HEK293 (cell line): Measurements from ENCODE around the gene ATPAF2.

Experiments
- EGR2 ChIP-seq: fragments of 450-650 bp; formaldehyde crosslinking; IDR thresholded peaks from 2 replicates; pipeline ENCODE4 v1.5.1; 2016; ENCODE audit warnings: low read depth, missing biosample characterization, missing genetic modification characterization
- GLI2 ChIP-seq: fragments of 450-650 bp; formaldehyde crosslinking; IDR thresholded peaks from 2 replicates; pipeline ENCODE4; 2017; ENCODE audit warnings: missing biosample characterization, missing genetic modification characterization, low read depth, borderline replicate concordance
- GLIS1 ChIP-seq: fragments of 450-650 bp; formaldehyde crosslinking; IDR thresholded peaks from 2 replicates; pipeline ENCODE4 v1.5.1; 2016; ENCODE audit warnings: missing biosample characterization, missing genetic modification characterization
- KLF1 ChIP-seq: fragments of 450-650 bp; formaldehyde crosslinking; IDR thresholded peaks from 2 replicates; pipeline ENCODE4 v1.5.1; 2016; ENCODE audit warnings: missing biosample characterization, missing genetic modification characterization
- REPIN1 ChIP-seq: fragments of 450-650 bp; formaldehyde crosslinking; IDR thresholded peaks from 2 replicates; pipeline ENCODE4 v1.5.1; 2017; ENCODE audit warnings: missing biosample characterization, missing genetic modification characterization, low read depth
- SP7 ChIP-seq: fragments of 450-650 bp; formaldehyde crosslinking; IDR thresholded peaks from 2 replicates; pipeline ENCODE4 v1.5.1; 2016; ENCODE audit warnings: missing biosample characterization, missing genetic modification characterization
- YY1 ChIP-seq: fragments of 450-650 bp; formaldehyde crosslinking; IDR thresholded peaks from 2 replicates; pipeline ENCODE4 v1.5.1; 2018; ENCODE audit warnings: missing biosample characterization, missing genetic modification characterization
- YY2 ChIP-seq: fragments of 450-650 bp; formaldehyde crosslinking; IDR thresholded peaks from 2 replicates; pipeline ENCODE4 v1.5.1; 2016; ENCODE audit warnings: missing biosample characterization, missing genetic modification characterization
- ZBTB20 ChIP-seq: fragments of 450-650 bp; formaldehyde crosslinking; IDR thresholded peaks from 2 replicates; pipeline ENCODE4 v1.5.1; 2016; ENCODE audit warnings: missing biosample characterization, missing genetic modification characterization
- ZBTB7A ChIP-seq: fragments of 450-650 bp; formaldehyde crosslinking; IDR thresholded peaks from 2 replicates; pipeline ENCODE4 v1.5.1; 2016; ENCODE audit warnings: low read depth, missing biosample characterization, missing genetic modification characterization
- ZFHX2 ChIP-seq: fragments of 450-650 bp; formaldehyde crosslinking; conservative IDR thresholded peaks from 2 replicates; pipeline ENCODE4 v1.5.1; 2016; ENCODE audit warnings: missing biosample characterization, missing genetic modification characterization
- ZNF10 ChIP-seq: fragments of 450-650 bp; formaldehyde crosslinking; IDR thresholded peaks from 2 replicates; pipeline ENCODE4 v1.5.1; 2017; ENCODE audit warnings: missing biosample characterization, missing genetic modification characterization
- ZNF132 ChIP-seq: fragments of 450-650 bp; formaldehyde crosslinking; IDR thresholded peaks from 2 replicates; pipeline ENCODE4 v1.5.1; 2017; ENCODE audit warnings: missing biosample characterization, missing genetic modification characterization, borderline replicate concordance
- ZNF146 ChIP-seq: fragments of 450-650 bp; formaldehyde crosslinking; IDR thresholded peaks from 2 replicates; pipeline ENCODE4 v1.5.1; 2016; ENCODE audit warnings: missing biosample characterization, missing genetic modification characterization
- ZNF2 ChIP-seq: fragments of 450-650 bp; formaldehyde crosslinking; IDR thresholded peaks from 2 replicates; pipeline ENCODE4 v1.5.1; 2016; ENCODE audit warnings: missing biosample characterization, missing genetic modification characterization
- ZNF274 ChIP-seq, 2 experiments: fragments of 200-500 bp in 1 of 2; fragments of 450-650 bp in 1 of 2; sonication (Bioruptor generic) in 1 of 2; formaldehyde crosslinking in 1 of 2; IDR thresholded peaks; 2 replicates each; pipeline versions ENCODE4 v1.5.1 to v1.6.1; 2014 to 2016; ENCODE audit warnings: borderline replicate concordance in 1 of 2, inconsistent platforms in 1 of 2, low read length in 1 of 2, missing biosample characterization in 1 of 2, missing genetic modification characterization in 1 of 2
- ZNF324 ChIP-seq: fragments of 450-650 bp; formaldehyde crosslinking; IDR thresholded peaks from 2 replicates; pipeline ENCODE4 v1.5.1; 2016; ENCODE audit warnings: missing biosample characterization, missing genetic modification characterization
- ZNF335 ChIP-seq: fragments of 450-650 bp; formaldehyde crosslinking; conservative IDR thresholded peaks from 2 replicates; pipeline ENCODE4 v1.5.1; 2016; ENCODE audit warnings: missing biosample characterization, missing genetic modification characterization
- ZNF350 ChIP-seq: fragments of 450-650 bp; formaldehyde crosslinking; IDR thresholded peaks from 2 replicates; pipeline ENCODE4 v1.5.0; 2017; ENCODE audit warnings: missing biosample characterization, mild to moderate bottlenecking, missing genetic modification characterization
- ZNF510 ChIP-seq: fragments of 450-650 bp; formaldehyde crosslinking; IDR thresholded peaks from 2 replicates; pipeline ENCODE4 v1.5.1; 2018; ENCODE audit warnings: mild to moderate bottlenecking, missing genetic modification characterization, missing biosample characterization; ENCODE audit not compliant: insufficient replicate concordance
- ZNF560 ChIP-seq: fragments of 450-650 bp; formaldehyde crosslinking; IDR thresholded peaks from 2 replicates; pipeline ENCODE4 v1.5.1; 2017; ENCODE audit warnings: missing biosample characterization, missing genetic modification characterization, borderline replicate concordance
- ZNF843 ChIP-seq: fragments of 450-650 bp; formaldehyde crosslinking; IDR thresholded peaks from 2 replicates; pipeline ENCODE4 v1.5.1; 2016; ENCODE audit warnings: missing biosample characterization, missing genetic modification characterization
- TF ChIP-seq, protein P1 (sequence below): fragments of 450-650 bp; formaldehyde crosslinking; IDR thresholded peaks from 2 replicates; pipeline ENCODE4 v1.5.1; 2017; ENCODE audit warnings: missing biosample characterization, missing genetic modification characterization
- TF ChIP-seq, protein P2 (sequence below): fragments of 450-650 bp; formaldehyde crosslinking; IDR thresholded peaks from 2 replicates; pipeline ENCODE4 v1.5.1; 2016; ENCODE audit warnings: missing biosample characterization, missing genetic modification characterization
- TF ChIP-seq, protein P3 (sequence below): fragments of 450-650 bp; formaldehyde crosslinking; IDR thresholded peaks from 2 replicates; pipeline ENCODE4 v1.5.1; 2017; ENCODE audit warnings: missing biosample characterization, missing genetic modification characterization
- TF ChIP-seq, protein P4 (sequence below): fragments of 450-650 bp; formaldehyde crosslinking; conservative IDR thresholded peaks from 2 replicates; pipeline ENCODE4 v1.5.1; 2016; ENCODE audit warnings: low read depth, missing biosample characterization, missing genetic modification characterization
- TF ChIP-seq, protein P5 (sequence below): fragments of 450-650 bp; formaldehyde crosslinking; optimal IDR thresholded peaks from 2 replicates; pipeline ENCODE3; 2016; ENCODE audit warnings: missing biosample characterization, mild to moderate bottlenecking, missing genetic modification characterization

ATPAF2 gene

DNA sequence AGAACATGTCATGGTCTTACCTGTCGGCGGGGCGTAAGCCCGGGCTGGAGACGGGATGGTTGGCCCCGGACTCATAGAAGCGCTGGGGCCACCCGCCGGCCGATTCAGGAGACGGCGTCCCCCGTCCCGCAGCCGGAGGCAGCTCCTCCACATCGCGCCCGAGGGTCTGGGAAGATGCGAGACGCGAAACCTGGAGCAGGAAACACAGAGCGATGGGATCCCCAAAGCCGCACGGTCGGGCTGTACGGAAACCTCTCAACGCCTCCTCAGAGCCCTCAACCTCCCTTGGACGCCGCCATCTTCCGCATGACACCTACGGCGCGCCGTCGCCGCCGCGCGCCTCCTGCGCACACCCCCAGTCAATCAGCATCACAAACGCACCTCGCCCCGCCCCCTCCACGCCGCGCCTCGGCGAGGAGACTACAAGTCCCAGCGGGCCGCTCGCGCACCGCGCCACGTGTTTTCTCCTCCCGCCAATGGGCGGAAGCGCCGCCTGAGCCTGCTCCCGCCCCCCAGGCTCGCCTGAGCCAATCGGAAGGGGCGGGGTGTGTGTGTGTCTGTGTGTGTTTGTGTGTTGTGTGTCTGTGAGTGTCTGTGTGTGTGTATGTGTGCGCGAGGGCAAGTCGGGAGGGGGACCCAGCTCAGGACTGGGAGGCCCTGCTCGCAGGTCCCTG, at the start of gene ATPAF2, which contains the start of gene GID4 (continued):
- TF ChIP-seq, protein P1, sequence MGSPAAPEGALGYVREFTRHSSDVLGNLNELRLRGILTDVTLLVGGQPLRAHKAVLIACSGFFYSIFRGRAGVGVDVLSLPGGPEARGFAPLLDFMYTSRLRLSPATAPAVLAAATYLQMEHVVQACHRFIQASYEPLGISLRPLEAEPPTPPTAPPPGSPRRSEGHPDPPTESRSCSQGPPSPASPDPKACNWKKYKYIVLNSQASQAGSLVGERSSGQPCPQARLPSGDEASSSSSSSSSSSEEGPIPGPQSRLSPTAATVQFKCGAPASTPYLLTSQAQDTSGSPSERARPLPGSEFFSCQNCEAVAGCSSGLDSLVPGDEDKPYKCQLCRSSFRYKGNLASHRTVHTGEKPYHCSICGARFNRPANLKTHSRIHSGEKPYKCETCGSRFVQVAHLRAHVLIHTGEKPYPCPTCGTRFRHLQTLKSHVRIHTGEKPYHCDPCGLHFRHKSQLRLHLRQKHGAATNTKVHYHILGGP (tag by site-specific recombination) = no peak
- TF ChIP-seq YY2 (tag by site-specific recombination) (peak; percentile 99), ZNF324 (tag by site-specific recombination) (0 out of 2 replicates have a peak, but pooled peaks have one; percentile 24), ZNF350 (tag by site-specific recombination) (no peak), KLF1 (tag by site-specific recombination) (peak; percentile 45; the same call in 1 of the 2 replicates), ZBTB7A (tag by site-specific recombination) (peak; percentile 78; the same call in 1 of the 2 replicates), ZNF274 (IDR thresholded peaks at IDR 0.05; ENCODE audit: low read length) (no peak), ZNF274 (tag by site-specific recombination; IDR thresholded peaks at IDR 0.05; ENCODE audit: borderline replicate concordance) (no peak), ZNF10 (0 out of 2 replicates have a peak, but pooled peaks have one; percentile 41), ZNF560 (tag by site-specific recombination) (no peak), REPIN1 (peak; percentile 44; the same call in 1 of the 2 replicates), ZBTB20 (tag by site-specific recombination) (peak; percentile 89; the same call in 1 of the 2 replicates), ZNF2 (tag by site-specific recombination) (peak; percentile 28; the same call in 1 of the 2 replicates), ZNF132 (no peak), GLIS1 (peak; percentile 65), ZNF335 (tag by site-specific recombination) (peak; percentile 99), ZNF843 (peak; percentile 63), ZNF510 (tag by site-specific recombination) (no peak), ZFHX2 (tag by site-specific recombination) (peak; percentile 91), YY1 (peak; percentile 97), ZNF146 (tag by site-specific recombination) (peak; percentile 2; the same call in 1 of the 2 replicates), GLI2 (tag by site-specific recombination) (no peak), SP7 (tag by site-specific recombination) (peak; percentile 86), EGR2 (tag by site-specific recombination) (peak; percentile 89)
- TF ChIP-seq, protein P2, sequence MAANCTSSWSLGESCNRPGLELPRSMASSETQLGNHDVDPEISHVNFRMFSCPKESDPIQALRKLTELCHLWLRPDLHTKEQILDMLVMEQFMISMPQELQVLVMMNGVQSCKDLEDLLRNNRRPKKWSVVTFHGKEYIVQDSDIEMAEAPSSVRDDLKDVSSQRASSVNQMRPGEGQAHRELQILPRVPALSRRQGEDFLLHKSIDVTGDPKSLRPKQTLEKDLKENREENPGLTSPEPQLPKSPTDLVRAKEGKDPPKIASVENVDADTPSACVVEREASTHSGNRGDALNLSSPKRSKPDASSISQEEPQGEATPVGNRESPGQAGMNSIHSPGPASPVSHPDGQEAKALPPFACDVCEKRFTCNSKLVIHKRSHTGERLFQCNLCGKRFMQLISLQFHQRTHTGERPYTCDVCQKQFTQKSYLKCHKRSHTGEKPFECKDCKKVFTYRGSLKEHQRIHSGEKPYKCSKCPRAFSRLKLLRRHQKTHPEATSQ (tag by site-specific recombination) = 0 out of 2 replicates have a peak, but pooled peaks have one; percentile 39
- TF ChIP-seq, protein P3, sequence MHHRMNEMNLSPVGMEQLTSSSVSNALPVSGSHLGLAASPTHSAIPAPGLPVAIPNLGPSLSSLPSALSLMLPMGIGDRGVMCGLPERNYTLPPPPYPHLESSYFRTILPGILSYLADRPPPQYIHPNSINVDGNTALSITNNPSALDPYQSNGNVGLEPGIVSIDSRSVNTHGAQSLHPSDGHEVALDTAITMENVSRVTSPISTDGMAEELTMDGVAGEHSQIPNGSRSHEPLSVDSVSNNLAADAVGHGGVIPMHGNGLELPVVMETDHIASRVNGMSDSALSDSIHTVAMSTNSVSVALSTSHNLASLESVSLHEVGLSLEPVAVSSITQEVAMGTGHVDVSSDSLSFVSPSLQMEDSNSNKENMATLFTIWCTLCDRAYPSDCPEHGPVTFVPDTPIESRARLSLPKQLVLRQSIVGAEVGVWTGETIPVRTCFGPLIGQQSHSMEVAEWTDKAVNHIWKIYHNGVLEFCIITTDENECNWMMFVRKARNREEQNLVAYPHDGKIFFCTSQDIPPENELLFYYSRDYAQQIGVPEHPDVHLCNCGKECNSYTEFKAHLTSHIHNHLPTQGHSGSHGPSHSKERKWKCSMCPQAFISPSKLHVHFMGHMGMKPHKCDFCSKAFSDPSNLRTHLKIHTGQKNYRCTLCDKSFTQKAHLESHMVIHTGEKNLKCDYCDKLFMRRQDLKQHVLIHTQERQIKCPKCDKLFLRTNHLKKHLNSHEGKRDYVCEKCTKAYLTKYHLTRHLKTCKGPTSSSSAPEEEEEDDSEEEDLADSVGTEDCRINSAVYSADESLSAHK (tag by site-specific recombination) = peak; percentile 17; the same call in 1 of the 2 replicates
- TF ChIP-seq, protein P4, sequence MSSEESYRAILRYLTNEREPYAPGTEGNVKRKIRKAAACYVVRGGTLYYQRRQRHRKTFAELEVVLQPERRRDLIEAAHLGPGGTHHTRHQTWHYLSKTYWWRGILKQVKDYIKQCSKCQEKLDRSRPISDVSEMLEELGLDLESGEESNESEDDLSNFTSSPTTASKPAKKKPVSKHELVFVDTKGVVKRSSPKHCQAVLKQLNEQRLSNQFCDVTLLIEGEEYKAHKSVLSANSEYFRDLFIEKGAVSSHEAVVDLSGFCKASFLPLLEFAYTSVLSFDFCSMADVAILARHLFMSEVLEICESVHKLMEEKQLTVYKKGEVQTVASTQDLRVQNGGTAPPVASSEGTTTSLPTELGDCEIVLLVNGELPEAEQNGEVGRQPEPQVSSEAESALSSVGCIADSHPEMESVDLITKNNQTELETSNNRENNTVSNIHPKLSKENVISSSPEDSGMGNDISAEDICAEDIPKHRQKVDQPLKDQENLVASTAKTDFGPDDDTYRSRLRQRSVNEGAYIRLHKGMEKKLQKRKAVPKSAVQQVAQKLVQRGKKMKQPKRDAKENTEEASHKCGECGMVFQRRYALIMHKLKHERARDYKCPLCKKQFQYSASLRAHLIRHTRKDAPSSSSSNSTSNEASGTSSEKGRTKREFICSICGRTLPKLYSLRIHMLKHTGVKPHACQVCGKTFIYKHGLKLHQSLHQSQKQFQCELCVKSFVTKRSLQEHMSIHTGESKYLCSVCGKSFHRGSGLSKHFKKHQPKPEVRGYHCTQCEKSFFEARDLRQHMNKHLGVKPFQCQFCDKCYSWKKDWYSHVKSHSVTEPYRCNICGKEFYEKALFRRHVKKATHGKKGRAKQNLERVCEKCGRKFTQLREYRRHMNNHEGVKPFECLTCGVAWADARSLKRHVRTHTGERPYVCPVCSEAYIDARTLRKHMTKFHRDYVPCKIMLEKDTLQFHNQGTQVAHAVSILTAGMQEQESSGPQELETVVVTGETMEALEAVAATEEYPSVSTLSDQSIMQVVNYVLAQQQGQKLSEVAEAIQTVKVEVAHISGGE (tag by site-specific recombination) = peak; percentile 65
- TF ChIP-seq, protein P5, sequence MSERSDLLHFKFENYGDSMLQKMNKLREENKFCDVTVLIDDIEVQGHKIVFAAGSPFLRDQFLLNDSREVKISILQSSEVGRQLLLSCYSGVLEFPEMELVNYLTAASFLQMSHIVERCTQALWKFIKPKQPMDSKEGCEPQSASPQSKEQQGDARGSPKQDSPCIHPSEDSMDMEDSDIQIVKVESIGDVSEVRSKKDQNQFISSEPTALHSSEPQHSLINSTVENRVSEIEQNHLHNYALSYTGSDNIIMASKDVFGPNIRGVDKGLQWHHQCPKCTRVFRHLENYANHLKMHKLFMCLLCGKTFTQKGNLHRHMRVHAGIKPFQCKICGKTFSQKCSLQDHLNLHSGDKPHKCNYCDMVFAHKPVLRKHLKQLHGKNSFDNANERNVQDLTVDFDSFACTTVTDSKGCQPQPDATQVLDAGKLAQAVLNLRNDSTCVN = peak; percentile 99
